HepG2 (cell line): ENCODE measurements around the gene TIMM44. TPM values are rescaled to one million over a fixed set of nuclear protein-coding genes. Genes with fewer than 3 reads are reported as not detected.
A peak's percentile ranks its signal among the peaks of the same experiment; 100 is the strongest.

Experiments used
- CCAR2 ChIP-seq: fragments of 200-400 bp; formaldehyde crosslinking; optimal IDR thresholded peaks from 2 replicates; pipeline ENCODE3; 2018; ENCODE audit warnings: low read depth, mild to moderate bottlenecking, low read length, moderate library complexity
- EEA1 ChIP-seq: sonication (generic); formaldehyde crosslinking; IDR thresholded peaks from 2 replicates; pipeline ENCODE4 v1.5.1; 2020; ENCODE audit warnings: mild to moderate bottlenecking, missing genetic modification reagents, borderline replicate concordance
- GPBP1L1 ChIP-seq: sonication (generic); formaldehyde crosslinking; IDR thresholded peaks from 2 replicates; pipeline ENCODE4 v1.5.0; 2020; ENCODE audit warnings: mild to moderate bottlenecking, missing genetic modification reagents
- GZF1 ChIP-seq: sonication (generic); formaldehyde crosslinking; IDR thresholded peaks from 2 replicates; pipeline ENCODE4 v1.5.1; 2020; ENCODE audit warnings: mild to moderate bottlenecking, missing genetic modification reagents
- KAT7 ChIP-seq: IDR thresholded peaks from 2 replicates; pipeline ENCODE4 v1.6.1; 2018; ENCODE audit warnings: borderline replicate concordance, missing compliant biosample characterization
- KLF12 ChIP-seq: sonication (generic); formaldehyde crosslinking; IDR thresholded peaks from 2 replicates; pipeline ENCODE4 v1.4.0; 2020; ENCODE audit warnings: missing genetic modification reagents, borderline replicate concordance
- NKX3-1 ChIP-seq: sonication (generic); formaldehyde crosslinking; IDR thresholded peaks from 2 replicates; pipeline ENCODE4 v1.5.0; 2020; ENCODE audit warnings: missing genetic modification reagents
- RBM22 ChIP-seq: fragments of 200-400 bp; formaldehyde crosslinking; optimal IDR thresholded peaks from 2 replicates; pipeline ENCODE3; 2017; ENCODE audit warnings: mild to moderate bottlenecking, low read length, moderate library complexity
- TAF15 ChIP-seq: fragments of 200-400 bp; formaldehyde crosslinking; IDR thresholded peaks from one replicate; pipeline ENCODE4 v1.6.1; 2018; ENCODE audit warnings: mild to moderate bottlenecking, low read depth, low read length; ENCODE audit not compliant: poor library complexity, severe bottlenecking
- TEAD2 ChIP-seq: sonication (generic); formaldehyde crosslinking; IDR thresholded peaks from 2 replicates; pipeline ENCODE4 v1.9.0; 2021; ENCODE audit warnings: missing genetic modification reagents
- ZBTB26 ChIP-seq: IDR thresholded peaks from 2 replicates; pipeline ENCODE4 v1.6.1; 2016; ENCODE audit warnings: missing compliant biosample characterization, missing genetic modification reagents, borderline replicate concordance
- ZC3H4 ChIP-seq: sonication (generic); formaldehyde crosslinking; IDR thresholded peaks from 2 replicates; pipeline ENCODE4 v1.4.0; 2020; ENCODE audit warnings: missing genetic modification reagents, borderline replicate concordance
- ZFX ChIP-seq: sonication (generic); formaldehyde crosslinking; IDR thresholded peaks from 2 replicates; pipeline ENCODE4 v1.4.0; 2020; ENCODE audit warnings: mild to moderate bottlenecking, low read depth, missing genetic modification reagents, moderate library complexity
- ZNF124 ChIP-seq: sonication (generic); formaldehyde crosslinking; IDR thresholded peaks from 2 replicates; pipeline ENCODE4 v1.4.0; 2020; ENCODE audit warnings: missing genetic modification reagents
- ZNF251 ChIP-seq: sonication (generic); formaldehyde crosslinking; IDR thresholded peaks from 2 replicates; pipeline ENCODE4 v1.9.0; 2021; ENCODE audit warnings: mild to moderate bottlenecking, missing genetic modification reagents
- ZNF33A ChIP-seq: sonication (generic); formaldehyde crosslinking; IDR thresholded peaks from 2 replicates; pipeline ENCODE4 v1.5.1; 2020; ENCODE audit warnings: missing genetic modification reagents, mild to moderate bottlenecking, moderate library complexity, borderline replicate concordance
- ZNF691 ChIP-seq: sonication (generic); formaldehyde crosslinking; IDR thresholded peaks from 2 replicates; pipeline ENCODE4 v1.4.0; 2020; ENCODE audit warnings: missing genetic modification reagents, low read depth, mild to moderate bottlenecking, borderline replicate concordance
- ZNF703 ChIP-seq: sonication (generic); formaldehyde crosslinking; IDR thresholded peaks from 2 replicates; pipeline ENCODE4 v1.5.1; 2020; ENCODE audit warnings: missing genetic modification reagents, mild to moderate bottlenecking, moderate library complexity, borderline replicate concordance
- polyA plus RNA-seq, 8 experiments: library from polyadenylated mRNA; depleted of rRNA in 3 of 8; stranded (reverse) in 7 of 8; unstranded in 1 of 8; fragments of >200 nt; fragmentation: Illumina TruSeq in 4 of 8; extraction: Trizol in 4 of 8; gene quantifications; 2 replicates each; pipeline versions ENCODE4 v1.2.1 to v1.2.3, GENCODE V29; 2011 to 2016; ENCODE audit warnings: low read depth in 4 of 8, missing spikeins in 1 of 8, mixed read lengths in 1 of 8; ENCODE audit not compliant: insufficient read depth in 1 of 8
- total RNA-seq, 5 experiments: library from RNA; depleted of rRNA; stranded (reverse); fragments of >200 nt; fragmentation: Illumina TruSeq; extraction: Trizol; gene quantifications; 2 replicates each; pipeline ENCODE4 v1.2.3, GENCODE V29; 2016; ENCODE audit warnings: low read depth in 1 of 5
- TF ChIP-seq, protein P1 (sequence below): sonication (generic); formaldehyde crosslinking; IDR thresholded peaks from 2 replicates; pipeline ENCODE4 v1.5.0; 2020; ENCODE audit warnings: mild to moderate bottlenecking, missing genetic modification reagents, moderate library complexity
- TF ChIP-seq, protein P2 (sequence below): sonication (generic); formaldehyde crosslinking; IDR thresholded peaks from 2 replicates; pipeline ENCODE4 v1.4.0; 2020; ENCODE audit warnings: missing genetic modification reagents
- TF ChIP-seq, protein P3 (sequence below): IDR thresholded peaks from 2 replicates; pipeline ENCODE4 v1.6.1; 2016
- TF ChIP-seq, protein P4 (sequence below): sonication (generic); formaldehyde crosslinking; conservative IDR thresholded peaks from 2 replicates; pipeline ENCODE4 v1.4.0; 2020; ENCODE audit warnings: missing genetic modification reagents

The TIMM44 gene
- total and polyA plus RNA-seq, 2 of the 13 experiments (the other 11 are each of a cell fraction or from before 2014, with no cell fraction given), result 42.9 to 72.6 TPM

DNA sequence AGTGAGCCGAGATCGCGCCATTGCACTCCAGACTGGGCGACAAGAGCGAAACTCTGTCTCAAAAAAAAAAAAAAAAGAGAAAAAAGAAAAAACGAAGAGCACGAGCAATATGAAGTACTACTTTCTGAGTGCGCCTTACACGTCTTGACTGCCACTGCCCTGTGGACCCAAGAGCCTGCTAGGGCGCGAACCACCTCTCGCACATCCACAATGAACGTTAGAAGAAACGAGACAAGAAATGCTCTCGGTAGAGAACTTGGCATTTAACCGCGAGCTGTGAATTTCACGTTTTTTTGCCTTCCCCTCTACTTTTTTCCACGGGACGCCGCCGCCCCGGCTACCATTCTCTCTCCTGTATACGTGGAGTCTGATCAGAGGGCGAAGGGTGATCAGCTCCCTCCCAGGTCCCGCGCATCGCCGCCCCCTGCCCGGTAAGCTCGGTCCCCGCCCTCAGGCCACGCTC lies 454 bp downstream of the TIMM44 start (continued):
- TF ChIP-seq, protein P1, sequence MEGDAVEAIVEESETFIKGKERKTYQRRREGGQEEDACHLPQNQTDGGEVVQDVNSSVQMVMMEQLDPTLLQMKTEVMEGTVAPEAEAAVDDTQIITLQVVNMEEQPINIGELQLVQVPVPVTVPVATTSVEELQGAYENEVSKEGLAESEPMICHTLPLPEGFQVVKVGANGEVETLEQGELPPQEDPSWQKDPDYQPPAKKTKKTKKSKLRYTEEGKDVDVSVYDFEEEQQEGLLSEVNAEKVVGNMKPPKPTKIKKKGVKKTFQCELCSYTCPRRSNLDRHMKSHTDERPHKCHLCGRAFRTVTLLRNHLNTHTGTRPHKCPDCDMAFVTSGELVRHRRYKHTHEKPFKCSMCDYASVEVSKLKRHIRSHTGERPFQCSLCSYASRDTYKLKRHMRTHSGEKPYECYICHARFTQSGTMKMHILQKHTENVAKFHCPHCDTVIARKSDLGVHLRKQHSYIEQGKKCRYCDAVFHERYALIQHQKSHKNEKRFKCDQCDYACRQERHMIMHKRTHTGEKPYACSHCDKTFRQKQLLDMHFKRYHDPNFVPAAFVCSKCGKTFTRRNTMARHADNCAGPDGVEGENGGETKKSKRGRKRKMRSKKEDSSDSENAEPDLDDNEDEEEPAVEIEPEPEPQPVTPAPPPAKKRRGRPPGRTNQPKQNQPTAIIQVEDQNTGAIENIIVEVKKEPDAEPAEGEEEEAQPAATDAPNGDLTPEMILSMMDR (CRISPR knock-in tag), result no peak
- 0 out of 2 replicates have a peak, but pooled peaks have one; percentile 2 for TF ChIP-seq ZNF703 (CRISPR knock-in tag)
- TF ChIP-seq NKX3-1 (CRISPR knock-in tag), result 0 out of 2 replicates have a peak, but pooled peaks have one; percentile 24
- TF ChIP-seq, protein P2, sequence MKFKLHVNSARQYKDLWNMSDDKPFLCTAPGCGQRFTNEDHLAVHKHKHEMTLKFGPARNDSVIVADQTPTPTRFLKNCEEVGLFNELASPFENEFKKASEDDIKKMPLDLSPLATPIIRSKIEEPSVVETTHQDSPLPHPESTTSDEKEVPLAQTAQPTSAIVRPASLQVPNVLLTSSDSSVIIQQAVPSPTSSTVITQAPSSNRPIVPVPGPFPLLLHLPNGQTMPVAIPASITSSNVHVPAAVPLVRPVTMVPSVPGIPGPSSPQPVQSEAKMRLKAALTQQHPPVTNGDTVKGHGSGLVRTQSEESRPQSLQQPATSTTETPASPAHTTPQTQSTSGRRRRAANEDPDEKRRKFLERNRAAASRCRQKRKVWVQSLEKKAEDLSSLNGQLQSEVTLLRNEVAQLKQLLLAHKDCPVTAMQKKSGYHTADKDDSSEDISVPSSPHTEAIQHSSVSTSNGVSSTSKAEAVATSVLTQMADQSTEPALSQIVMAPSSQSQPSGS (CRISPR knock-in tag), result no peak
- TF ChIP-seq CCAR2, result no peak
- no peak for TF ChIP-seq GPBP1L1 (CRISPR knock-in tag)
- peak; percentile 39; the same call in 1 of the 2 replicates for TF ChIP-seq KLF12 (CRISPR knock-in tag)
- TF ChIP-seq ZNF691 (CRISPR knock-in tag), result no peak
- TF ChIP-seq ZBTB26 (CRISPR knock-in tag), result peak; percentile 13; the same call in 1 of the 2 replicates
- TF ChIP-seq EEA1 (CRISPR knock-in tag), result no peak
- TF ChIP-seq ZNF124 (CRISPR knock-in tag), result no peak
- TF ChIP-seq, protein P3, sequence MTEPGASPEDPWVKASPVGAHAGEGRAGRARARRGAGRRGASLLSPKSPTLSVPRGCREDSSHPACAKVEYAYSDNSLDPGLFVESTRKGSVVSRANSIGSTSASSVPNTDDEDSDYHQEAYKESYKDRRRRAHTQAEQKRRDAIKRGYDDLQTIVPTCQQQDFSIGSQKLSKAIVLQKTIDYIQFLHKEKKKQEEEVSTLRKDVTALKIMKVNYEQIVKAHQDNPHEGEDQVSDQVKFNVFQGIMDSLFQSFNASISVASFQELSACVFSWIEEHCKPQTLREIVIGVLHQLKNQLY (CRISPR knock-in tag), result no peak
- TF ChIP-seq RBM22, result no peak
- no peak for TF ChIP-seq ZFX (CRISPR knock-in tag)
- peak; percentile 65; the same call in 1 of the 2 replicates for TF ChIP-seq KAT7 (CRISPR knock-in tag)
- peak; percentile 15 for TF ChIP-seq TAF15
- 0 out of 2 replicates have a peak, but pooled peaks have one; percentile 82 for TF ChIP-seq ZNF251
- TF ChIP-seq ZNF33A (CRISPR knock-in tag), result no peak
- no peak for TF ChIP-seq ZC3H4 (CRISPR knock-in tag)
- TF ChIP-seq TEAD2, result no peak
- no peak for TF ChIP-seq GZF1 (CRISPR knock-in tag)
- TF ChIP-seq, protein P4, sequence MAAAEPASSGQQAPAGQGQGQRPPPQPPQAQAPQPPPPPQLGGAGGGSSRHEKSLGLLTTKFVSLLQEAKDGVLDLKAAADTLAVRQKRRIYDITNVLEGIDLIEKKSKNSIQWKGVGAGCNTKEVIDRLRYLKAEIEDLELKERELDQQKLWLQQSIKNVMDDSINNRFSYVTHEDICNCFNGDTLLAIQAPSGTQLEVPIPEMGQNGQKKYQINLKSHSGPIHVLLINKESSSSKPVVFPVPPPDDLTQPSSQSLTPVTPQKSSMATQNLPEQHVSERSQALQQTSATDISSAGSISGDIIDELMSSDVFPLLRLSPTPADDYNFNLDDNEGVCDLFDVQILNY (CRISPR knock-in tag), result no peak
